Stimulated activated CD4-positive, alpha-beta T cell treated with anti-CD3 and anti-CD28 coated beads, Interleukin-15, amount 100 ng/mL, for 48 hours (primary cell): ENCODE measurements around the gene SENP2.
"Not testable (repeated sequence)": the region's sequence is repeated elsewhere in the genome, so short reads cannot be mapped to it uniquely, and the experiment has no call there.

ENCODE experiments used
- DNase-seq, 2 donors: peaks; one replicate each; pipeline ENCODE4 v3.0.0-alpha.2; 2020; ENCODE audit warnings: low read depth in 2 of 2

SENP2 gene

DNA sequence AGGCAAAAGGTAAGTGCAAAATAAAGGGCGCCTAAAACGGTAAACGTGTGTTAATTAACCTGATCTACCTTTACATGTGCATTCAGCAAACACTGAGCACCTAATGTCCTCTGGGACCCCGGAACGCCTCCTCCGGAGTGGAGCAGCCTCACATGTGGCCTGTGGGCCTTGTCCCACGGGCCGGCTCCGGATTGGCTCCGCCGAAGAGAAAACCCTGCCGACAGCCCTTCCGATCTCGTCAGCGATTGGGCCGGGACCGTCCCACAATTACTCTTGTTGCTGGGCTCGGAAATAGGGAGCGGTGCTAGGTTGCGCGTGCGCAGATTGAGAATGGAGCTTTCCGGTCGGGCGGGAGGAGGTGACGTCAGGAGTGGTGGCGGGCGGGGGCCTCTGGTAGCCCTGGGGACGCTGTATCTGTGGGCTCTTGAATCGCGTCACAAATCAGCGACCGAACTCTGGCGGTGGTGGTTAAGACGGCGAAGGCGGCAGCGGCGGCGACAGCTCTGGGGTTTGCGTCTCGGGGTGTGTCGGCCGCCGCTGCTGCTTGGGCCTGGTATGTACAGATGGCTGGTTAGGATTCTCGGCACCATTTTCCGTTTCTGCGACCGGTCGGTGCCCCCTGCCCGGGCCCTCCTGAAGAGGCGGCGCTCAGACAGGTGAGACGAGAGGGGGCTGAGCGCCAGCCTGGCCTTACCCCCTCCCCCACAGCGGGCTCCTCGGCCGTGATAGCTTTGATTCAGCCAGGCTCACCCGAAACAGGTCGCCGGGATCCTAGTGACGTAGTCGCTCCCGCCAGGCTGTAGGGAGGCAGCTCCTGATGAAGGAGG is at the start of gene SENP2:
SENP2 (plus strand) TSS at position 437 of the 827 bp plus-strand sequence; CDS start at position 556, 119 bp downstream.
- DNase-seq = peak; percentile 99

DNA sequence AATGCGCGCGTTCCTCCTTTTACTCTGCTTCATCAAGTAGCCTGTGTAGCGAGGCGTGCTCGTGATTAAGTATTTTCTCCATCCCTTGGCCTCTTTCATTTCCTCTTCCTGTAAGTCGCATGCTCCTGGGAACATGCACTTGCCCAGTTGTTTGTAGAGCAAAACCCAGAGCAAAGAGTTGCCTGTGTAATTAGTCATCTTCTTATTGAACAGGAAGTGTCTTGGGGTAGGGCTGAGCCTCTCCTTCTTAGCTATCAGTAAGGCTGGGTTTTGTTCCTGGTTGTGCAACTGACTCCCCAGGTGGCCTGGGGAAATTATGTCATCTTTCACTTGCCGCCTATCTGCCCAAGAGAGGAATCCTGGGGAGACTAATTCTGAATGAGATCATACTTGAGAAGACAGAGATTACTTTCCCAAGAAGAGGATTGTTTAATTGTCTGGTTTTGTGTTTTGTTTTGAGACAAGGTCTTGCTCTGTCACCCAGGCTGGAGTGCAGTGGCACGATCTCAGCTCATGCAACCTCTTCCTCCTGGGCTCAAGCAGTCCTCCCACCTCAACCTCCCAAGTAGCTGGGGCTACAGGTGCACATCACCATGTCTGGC is 48.6 kb upstream of the SENP2 start:
- peak; percentile 33 to 45 for DNase-seq

DNA sequence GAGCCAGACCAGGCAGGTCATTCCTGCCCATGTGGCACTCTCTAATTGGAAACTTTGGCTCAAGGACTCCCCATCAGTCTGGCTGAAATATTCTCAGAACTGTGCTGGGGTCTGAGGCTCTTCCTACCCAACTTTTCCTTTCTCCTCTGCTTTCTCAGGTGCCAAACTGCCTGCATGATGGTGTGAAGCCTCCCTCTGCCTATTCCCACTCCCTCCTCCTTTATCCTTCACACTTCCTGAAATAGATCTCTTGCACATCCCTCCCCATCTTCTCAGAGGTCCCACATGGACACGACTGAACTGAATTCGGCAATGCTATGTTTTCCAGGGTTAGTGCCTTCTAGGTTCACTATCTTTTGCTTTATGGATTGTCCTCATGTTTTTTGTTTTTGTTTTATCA is 46.2 kb upstream of the SENP2 start:
- DNase-seq = no peak

DNA sequence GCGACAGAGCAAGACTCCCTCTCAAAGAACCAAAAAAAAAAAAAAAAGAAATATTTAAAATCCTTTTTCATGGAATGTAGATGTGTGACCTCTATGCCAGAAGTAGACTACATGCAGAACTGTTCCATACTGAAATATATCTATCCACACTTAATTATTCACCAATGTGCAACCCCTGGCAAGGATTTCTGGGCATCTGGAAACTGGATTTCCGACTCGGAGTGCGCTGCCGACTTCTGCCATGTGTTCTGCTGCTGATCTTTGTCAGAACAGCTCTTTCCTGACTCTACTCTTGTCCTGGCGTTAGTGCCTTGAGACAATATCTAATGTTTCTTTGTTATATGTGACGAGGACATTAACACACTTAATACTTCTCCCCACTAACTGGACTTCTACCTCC is 45.4 kb upstream of the SENP2 start:
- no peak for DNase-seq

DNA sequence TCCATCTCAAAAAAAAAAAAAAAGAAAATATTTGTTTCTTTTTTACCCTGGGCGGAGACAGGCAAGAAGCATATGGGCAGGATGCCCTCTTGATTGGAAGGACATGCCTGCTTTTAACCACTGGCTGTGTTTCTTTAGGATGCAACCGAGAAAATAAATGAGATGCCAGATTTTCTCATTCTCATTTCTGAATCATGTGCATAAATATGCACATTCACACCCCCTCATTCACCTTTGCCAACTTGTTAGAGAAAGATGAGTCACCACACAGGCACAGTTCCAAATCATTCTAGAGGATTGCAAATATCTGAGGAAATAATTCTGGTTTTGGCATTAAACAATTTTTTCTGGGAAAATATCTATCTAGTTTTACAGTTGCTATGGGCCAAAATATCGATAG is 37.0 kb upstream of the SENP2 start:
- DNase-seq = no peak

DNA sequence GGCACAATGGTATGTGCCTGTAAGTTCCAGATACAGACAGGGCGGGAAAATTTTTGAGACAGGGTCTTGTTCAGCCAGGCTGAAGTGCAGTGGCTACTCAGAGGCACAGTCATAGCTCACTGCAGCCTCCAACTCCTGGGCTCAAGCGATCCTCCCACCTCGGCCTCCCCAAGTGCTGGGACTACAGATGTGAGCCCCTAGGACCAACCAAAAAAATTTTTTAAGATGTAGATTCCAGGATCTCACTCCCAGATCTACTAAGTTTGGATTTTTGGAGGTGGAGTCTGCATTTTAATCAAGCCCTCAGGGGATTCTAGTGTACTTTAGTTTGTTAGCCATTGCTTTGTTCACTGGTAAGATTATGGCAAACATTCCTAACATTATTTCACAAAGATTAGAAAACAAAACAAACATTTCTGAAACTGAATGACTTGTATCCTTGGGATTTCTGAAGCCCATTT is 36.4 kb upstream of the SENP2 start:
- no peak for DNase-seq

DNA sequence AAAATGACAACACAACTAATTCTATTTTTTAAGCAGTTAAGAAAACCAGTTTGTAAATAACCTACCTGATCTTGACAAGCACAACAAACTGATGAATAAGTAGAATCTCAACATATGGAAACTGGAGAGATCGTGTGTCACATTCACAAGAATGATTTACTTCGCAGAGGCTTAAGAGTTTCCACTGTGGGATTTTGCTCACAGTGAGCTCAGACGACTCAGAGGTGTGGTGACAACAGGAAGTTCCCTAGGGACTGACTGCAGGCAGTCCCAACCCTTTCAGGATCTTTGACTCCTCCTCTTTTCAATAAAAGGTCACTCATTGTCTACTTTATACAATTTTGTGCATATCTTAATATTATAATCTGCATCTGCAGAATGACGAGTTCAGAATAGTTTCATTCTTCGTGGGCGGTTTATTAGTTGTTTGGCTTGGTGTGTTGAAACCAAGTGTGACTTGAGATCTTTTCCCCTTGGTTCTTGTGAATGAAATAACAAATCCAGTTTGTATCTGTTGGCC is 33.7 kb upstream of the SENP2 start, which contains the start of gene LIPH:
LIPH (minus strand) TSS at position 231 of the 520 bp plus-strand sequence; CDS start at position 114, 117 bp downstream.
- peak in 1 of 2 donors; percentile 44 for DNase-seq

DNA sequence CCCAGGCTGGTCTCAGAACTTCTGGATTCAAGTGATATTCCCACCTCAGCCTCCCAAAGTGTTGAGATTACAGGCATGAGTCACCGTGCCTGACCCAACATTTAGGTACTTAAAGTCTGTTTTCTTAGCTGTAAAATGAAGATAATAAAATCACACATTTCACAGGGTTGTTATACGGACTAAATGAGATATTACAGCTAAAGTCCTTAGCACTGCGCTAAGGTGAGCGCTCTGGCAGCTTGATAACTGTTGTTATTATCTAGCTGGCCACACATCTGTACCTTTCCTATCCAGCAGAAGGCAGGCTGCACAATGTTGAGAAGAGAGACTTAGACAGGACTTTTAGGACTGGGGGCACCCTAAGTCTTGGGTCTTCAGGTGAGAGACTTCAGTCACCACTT is 31.0 kb upstream of the SENP2 start:
- DNase-seq = no peak

DNA sequence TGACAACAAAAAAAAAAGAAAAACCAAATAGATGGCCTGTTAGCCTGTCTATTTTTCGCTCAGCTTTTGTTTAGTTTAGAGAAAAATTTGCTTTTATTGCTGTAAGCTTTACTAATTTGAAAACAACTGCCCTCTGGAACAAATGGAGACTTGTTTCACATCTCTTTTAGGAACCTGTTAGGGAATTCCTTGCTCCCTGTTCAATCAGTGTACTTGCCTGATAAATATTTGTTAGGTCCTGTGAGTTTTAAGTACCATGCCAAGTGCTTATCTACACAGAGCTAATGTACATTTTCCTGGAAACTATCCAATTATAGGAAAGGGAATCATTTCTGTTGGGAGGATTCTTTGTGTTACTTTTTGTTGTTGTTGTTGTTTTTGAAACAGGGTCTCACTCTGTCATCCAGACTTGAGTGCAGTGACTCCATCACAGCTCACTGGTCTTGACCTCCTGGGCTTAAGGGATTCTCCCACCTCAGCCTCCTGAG is 30.2 kb upstream of the SENP2 start:
- no peak for DNase-seq

DNA sequence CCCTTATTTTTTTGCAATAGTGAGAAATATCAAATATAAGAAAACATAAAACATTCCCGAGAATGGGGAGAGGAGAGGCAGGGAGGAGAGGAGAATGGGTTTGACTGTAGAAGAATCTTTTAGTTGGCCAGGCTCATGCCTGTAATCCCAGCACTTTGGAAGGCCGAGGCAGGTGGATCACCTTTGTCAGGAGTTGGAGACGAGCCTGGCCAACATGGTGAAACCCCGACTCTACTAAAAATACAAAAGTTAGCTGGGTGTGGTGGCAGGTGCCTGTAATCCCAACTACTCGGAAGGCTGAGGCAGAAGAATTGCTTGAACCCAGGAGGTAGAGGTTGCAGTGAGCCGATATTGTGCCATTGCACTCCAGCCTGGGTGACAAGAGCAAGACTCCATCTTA is 29.5 kb upstream of the SENP2 start:
- not testable (repeated sequence) for DNase-seq

DNA sequence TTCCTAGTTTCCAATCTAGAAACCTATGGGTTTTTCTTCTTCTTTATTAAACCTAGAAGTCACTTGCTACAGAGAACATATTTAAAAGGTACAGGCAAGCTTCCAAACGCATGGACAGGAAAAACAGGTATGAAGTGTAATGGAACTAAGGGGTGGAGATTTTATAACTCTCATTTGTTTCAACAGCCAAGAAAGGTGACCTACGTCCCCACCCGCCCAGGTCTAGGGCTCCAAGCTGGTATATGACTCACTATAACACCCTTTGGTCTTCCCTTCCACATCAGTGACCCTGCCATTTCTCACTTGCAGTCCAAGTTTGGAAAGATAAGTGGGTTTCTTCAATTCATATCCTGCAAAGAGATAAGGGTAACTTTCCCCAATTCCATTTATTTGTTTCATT is 27.7 kb upstream of the SENP2 start:
- DNase-seq = no peak

DNA sequence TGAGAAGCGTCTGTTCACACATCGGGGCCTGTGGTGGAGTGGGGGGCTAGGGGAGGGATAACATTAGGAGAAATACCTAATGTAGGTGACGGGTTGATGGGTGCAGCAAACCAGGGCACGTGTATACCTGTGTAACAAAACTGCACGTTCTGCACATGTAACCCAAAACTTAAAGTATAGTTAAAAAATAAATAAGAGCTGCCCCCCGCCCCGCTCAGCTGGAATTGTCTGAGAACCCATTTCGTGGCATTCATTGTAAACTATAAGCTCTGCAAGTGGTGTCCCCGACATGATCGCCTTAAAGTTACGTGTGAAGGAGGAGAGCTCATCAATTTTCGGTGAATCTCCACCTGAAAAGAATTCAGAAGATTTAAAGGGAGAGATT is 26.4 kb upstream of the SENP2 start:
- no peak for DNase-seq

DNA sequence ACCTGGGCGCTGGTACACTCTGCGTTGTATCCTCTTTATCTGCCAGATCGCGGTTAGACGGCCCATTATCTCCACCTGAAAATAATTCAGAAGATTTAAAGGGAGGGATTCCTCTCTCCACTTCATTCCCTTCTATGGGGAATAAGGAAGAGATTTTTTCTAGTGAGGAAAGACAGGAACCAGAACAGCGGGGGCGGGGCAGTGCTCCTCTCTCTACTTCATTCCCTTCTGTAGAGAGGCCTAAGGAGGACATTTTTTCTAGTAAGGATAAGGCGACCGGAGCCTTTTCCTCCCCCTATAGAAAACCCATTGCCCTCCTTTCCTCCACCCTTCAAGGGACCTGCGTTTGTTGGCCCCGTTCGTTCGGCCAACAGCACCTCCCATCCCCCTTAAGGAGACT is 25.4 kb upstream of the SENP2 start:
- no peak for DNase-seq

DNA sequence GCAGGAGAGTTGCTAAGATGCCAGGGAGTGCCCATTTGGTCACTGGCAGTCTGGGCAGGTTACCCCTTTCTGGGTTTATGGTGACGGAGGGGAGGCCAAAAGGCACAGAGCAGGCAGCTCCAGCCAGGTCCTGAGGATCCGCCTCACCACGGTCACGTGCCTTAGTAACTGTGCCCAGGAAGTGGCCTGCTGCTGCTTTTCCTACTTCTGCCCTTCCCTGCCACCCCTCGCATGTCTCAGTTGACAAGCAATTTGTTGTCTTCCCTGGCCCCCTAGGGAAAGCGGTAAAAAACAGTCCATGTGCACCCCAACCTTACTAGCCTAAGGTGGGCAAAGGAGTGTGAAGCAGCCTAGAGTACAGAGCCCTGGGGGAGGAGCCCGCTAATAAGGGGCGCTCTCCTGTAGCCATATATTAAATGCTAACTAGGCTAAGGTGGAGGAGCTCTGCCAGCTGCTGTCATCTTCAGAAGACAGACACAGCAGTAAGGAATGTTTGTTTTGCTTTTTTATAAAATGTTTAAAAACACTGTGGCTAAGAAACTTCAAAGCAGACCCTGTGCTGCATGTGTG is 24.6 kb upstream of the SENP2 start:
- no peak for DNase-seq

DNA sequence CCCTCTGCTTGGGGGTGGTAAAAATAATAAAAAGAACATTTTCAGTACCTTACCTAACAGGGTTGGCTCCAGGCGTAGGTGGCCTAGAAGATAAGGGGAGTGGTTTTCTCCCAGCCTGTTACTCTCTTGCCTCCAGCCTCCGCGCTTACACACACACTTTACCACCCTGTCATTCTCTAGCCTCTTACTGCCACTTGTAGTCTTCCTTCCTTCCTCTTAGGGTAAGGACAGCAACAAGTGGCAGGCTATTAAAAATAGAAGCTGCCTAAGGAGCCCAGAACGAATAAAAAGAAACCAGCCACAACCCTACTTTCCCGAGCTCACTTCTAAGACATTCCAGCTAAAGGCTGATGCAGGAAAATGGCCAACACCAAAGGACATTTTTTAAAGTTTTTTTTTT is 24.1 kb upstream of the SENP2 start:
- DNase-seq = no peak

DNA sequence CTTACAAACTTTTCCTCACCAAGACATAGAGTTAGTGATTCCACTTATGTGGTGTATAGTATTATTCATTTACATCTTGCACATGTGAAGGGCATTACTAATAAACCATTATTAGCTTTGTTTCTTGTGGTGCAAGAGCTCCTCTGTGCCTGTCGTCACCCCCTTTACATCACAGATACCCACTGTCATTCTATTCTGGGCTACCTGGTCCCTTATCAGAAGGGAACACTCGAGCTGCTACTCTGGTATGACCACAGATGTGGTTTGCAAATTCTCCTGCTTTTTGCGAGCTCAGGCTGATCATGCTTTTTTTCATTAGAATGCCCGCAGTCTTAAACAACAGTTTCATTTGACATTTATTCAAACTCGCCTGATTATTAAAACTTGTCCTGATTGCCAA is 13.9 kb upstream of the SENP2 start:
- no peak for DNase-seq

DNA sequence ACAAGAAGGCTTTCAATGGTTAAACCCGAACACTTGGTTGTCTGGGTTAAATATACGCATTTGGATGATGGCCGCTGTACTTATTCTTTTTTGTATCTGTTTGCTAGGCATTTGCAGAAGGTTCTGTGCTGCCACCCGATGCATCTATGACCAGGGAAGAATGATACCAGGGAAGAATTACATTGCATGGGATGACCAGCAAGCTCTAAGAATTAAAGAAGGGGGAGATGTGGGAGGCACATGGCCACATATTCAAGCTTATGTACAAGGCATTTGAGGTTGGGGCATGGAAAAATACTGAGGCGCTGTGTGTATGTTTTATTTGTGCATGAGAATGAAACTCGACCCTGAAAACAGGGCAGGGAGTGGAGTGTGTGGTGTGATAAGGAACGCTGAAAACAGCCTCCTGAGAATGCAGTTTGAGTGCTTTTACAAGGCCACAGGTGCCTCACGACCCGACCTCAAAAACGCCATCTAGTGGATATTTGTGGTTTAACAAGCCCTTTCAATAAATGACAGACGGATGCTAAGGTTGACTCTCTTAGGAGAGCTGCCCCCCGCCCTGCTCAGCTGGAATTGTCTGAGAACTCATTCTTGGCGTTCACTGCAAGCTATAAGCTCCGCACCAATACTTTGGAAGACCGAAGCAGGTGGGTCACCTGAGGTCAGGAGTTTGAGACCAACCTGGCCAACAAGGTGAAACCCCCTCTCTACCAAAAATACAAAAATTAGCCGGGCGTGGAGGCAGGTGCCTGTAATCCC is 10.8 kb upstream of the SENP2 start:
- not testable (repeated sequence) for DNase-seq

DNA sequence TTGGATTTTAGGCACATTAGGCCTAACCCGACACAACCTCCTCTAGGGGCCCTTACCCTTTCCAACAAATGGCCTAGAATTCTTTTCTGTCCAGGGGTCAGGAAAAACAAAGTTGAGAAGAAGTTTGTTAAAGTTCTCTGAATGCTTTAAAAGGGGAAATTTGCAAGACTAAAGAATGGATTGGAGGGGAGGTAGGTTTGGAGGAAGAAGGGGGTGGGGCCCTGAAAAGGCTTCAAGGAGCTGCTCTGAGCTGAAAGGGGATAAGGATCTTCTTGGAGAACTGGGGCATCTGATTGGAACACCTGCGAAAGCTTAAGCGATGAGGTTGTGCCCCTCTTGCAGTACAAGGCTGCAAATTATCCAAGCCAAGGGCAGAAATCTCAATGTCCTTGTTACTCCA is 3.9 kb upstream of the SENP2 start:
- no peak for DNase-seq

DNA sequence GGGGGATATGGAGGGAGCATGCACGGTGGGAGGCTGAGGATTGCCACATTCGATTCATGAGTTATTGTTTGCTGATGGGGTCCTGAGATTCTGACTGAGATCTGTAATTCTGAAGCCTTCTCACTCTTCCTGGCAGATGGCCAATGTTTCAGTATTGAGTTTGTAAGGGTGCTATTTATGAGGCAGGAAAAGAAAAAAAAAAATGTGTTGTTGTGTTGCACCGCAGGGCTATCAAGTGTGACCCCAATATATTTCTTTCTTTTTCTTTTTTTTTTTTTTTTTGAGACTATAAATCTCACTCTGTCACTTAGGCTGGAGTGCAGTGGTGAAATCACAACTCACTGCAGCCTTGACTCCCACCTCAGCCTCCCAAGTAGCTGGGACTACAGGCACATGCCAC is 3.2 kb upstream of the SENP2 start:
- no peak for DNase-seq

DNA sequence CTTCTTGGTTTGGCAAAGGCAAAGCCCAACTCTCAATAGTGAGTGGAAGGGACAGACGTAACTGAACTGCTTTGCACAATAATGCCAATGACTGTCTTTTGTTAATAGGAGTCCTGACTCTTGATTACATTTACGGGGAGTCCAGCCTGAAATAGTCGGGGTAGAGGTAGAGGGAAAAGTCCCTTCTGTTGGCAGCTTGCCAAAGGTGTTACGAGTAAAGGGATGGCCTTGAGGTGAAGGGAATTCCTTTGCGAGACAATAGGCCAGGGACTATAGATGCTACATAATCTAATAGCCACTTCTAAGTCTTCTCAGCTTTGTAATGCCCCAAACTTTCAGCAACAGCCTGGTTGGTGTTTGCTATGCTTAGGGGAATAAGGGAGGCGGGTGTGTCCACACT is 2.2 kb upstream of the SENP2 start:
- no peak for DNase-seq

DNA sequence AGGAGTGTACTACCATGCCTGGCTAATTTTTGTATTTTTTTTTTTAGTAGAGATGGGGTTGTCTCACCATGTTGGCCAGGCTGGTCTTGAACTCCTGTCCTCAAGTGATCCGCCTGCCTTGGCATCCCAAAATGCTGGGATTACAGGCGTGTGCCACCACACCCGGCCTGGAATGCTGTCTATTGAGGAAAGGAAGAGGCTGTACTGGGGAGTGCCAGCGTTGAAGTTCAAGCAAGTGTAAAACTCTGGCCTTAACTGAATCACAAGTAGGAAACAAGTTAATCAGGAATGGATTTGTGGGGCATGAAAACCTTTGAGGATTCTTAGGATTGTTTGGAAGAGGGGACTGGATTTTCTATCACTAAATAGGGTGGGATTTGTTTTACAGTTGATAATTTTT is 1.4 kb upstream of the SENP2 start:
- no peak for DNase-seq

DNA sequence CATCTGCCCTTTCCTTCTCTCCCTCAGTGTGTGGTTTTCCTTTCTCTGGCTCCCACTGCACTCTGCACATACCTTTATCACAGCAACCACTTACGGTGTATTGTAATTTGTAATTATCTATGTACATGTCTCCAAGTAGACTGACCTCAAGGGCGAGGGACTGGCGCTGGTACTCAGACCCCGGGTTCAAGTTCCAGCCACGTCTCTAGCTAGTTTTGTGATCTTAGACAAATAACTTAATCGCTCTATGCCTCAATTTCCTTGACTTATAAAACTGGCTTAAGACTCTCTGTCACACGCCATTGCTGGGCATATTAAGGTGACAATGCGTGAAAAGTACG is 607 bp upstream of the SENP2 start:
- DNase-seq = no peak
